GM19240 (cell line): ENCODE results near the gene TDP1.

Experiments used
- DNase-seq: peaks from one replicate; pipeline ENCODE4 v3.0.0; 2011; ENCODE audit warnings: low spot score; ENCODE audit not compliant: insufficient read length

Gene TDP1

DNA sequence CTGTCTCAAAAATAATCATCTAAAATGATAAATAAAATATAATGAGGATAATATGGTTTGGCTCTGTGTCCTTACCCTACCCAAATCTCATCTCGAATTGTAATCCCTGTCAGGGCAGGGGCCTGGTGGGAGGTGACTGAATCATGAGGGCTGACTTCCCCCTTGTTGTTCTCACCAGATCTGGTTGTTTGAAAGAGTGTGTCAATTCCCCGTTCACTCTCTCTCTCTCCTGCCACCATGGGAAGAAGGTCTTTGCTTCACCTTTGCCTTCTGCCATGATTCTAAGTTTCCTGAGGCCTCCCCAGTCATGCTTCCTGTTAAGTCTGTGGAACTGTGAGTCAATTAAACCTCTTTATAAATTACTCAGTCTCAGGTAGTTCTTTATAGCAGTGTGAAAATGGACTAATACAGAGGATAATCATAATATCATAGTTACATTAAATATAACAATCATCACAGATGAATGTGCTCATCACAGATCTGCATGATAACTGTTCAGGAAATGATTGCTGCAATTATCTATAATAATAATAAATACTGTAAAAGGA lies 13.8 kb upstream of the TDP1 start:
- DNase-seq: no peak

DNA sequence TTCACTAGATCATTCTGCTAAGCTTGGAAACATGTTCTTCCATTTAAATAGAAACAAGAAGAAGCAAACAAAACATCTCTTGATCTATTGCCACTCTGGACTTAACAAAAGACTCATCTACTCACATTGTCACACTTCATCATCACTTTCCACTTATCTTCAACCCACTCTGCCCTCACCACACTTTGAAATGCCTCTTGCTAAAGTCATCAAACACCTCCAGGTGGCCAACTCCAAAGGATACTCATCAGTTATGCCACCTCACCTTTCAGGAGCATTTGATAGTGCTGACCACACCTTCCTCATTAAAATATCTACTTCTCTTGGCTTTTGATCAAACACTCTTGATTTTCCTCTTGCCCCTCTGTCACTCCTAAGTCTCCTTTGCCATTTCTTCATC lies 8.4 kb upstream of the TDP1 start:
- no peak for DNase-seq

DNA sequence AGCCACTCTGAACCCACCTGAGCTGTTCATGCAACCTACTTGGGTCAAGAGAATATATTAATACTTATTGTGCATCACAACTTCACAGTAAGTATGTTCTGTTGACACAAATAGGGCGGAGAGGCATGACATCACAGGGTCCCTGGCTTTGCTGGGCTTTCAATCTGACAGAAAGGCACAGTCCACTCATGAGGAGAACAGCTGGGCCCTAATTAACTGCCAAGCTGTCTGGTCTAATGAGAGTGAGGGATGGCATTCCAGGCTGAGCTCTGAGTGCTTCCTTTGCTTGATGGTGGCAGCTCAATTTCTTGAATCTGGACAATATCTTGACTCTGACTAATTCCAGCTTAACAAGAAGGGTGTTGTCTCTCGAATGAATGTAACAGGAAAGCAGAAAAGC lies 3.2 kb upstream of the TDP1 start:
- DNase-seq: no peak

DNA sequence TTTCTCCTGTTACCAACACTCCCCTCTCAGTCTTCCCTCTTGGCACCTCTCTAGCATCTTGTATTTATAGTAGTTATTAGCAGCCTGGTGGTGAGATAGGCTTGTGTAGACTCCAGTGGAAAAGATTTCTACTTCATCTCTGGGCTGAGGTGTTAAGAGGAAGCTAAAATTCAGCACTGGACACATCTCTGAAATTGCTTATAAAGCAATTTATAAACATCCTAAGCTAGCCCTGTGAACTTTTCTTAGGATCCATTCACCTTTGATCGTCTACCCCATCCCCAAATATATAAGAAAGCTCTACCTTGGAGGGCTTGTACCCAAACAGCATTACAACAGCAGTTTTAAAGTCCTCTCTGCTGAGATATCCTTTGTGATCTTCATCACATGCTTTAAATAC lies 2.1 kb upstream of the TDP1 start:
- DNase-seq: no peak

DNA sequence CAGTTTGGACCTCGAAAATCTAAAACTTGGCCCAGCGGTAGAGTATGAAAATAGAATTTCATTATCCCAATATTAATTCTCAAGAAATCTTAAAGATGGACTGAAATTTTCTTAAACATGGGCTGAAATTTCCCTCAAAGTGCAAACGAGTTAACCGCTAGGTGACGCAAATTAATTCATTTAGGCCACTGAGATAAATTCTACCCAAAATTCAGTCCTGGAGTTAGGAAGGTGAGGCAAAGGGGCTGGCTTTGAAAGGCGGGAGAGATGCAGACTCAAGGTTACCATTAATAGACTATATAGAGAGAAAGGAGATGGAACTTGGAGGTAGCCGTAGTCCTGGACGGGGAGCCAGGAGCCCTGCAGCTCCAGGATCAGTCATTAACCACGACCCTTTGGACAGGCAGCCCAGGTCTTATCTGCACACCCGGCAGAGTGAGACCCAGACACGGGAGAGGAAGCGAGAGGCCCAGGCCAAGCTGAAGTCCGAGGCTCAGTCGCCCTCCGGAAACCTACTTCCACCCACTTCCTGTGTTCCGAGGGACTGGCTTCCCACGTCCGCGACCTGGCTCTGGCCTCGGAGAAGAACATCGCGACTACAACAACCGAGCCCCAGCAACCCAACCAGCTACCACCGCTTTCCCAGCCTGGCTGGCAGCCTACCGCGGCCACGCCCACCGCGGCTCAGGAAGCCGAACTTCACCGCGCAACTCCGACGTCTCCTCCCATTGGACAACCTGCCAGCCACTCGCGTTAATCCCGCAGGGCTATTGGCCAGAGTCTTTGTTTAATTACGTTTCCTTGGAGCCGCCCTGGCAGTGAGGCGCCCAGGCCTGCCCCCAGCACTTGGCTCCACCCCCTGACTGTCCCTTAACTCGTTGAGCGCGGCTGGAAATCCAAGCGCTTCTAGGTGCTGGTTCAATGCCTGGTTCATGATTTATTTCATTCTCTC lies 1.4 kb upstream of the TDP1 start, which contains the start of gene EFCAB11:
Gene EFCAB11 (minus strand): TSS at position 661 of the 952 bp plus-strand sequence. CDS start 70 bp downstream, at position 591.
- peak; percentile 74 for DNase-seq

DNA sequence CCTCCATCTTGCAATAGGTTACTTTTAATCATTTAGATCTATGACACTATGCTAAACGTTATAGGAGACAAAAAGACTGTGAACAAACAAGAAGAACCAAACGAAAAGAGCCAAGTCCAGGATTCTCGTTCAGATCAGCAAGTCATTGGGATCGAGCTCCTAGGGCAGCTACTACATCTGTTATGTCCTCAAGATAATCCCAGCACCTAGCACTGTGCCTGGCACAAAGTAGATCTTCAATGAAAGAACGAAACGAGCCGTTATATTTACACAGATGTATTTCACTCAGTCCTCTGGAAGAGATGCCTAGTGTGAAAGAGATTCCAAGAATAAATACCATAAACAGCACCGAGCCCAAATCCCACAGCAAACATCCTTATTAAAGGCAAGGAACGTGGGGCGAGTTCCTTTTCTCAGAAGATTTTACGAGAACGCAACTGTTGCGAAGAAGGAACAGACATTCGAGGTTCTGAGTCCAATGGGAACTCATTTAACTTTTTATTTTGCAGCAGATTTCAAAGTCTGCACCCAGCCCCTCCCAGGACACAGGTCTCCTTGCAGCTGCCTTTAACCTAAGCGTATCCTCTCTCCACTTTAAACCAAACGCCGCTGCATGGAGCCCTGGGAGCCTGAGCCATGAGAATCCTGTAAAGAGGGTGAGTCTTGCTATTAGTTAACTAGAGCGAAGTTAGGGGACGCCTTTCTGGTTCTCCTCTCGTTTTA lies 544 bp upstream of the TDP1 start:
- no peak for DNase-seq

DNA sequence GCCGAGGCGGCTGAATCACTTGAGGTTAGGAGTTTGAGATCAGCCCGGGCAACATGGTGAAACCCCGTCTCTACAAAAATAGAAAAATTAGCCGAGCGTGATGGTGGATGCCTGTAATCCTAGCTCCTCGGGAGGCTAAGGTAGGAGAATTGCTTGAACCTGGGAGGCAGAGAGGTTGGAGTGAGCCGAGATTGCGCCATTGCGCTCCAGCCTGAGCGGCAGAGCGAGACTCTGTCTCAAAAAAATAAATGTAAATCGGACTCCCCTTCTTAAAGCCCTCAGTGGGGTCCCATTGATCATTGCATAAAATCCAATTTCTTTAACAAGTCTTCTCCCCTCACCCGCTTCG lies 908 bp downstream of the TDP1 start:
- DNase-seq: no peak

DNA sequence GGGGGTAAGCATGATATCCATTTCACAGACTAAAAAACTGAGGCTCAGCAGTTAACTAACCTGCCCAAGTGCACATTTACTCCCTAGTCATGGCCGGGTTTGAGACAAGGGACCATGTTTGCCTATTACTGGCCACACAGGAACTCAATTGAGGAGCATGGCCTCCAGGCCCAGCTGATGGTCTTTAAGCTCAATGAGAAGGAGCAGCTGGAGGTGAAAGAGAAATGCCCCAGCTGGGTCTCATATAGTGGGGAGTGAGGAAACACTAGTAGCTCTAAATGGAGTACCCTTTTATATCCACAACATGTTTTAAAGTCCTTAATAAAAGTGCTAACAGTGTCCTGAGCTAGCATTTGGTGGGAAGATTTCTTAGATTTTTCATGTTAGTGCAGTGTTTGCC lies 1.6 kb downstream of the TDP1 start:
- no peak for DNase-seq

DNA sequence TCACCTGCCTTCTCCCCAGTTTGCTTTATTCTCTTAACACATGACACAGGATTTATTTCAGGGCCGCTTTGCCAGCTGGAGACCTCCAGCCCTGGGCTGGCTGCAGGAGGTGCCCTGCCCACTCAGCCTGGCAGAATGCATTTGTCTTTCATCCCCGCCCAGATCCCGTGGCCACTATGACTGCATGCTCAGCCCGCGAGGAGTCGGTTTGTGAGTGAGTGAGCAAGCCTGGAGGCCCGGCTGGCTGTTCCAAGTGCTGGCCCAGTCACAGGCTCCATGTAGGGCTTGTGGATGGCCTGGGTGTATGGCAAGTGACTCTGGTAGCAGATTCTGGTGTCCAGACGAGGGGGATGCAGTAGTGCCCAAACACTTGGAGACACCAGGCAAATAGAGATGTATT lies 2.1 kb downstream of the TDP1 start:
- no peak for DNase-seq

DNA sequence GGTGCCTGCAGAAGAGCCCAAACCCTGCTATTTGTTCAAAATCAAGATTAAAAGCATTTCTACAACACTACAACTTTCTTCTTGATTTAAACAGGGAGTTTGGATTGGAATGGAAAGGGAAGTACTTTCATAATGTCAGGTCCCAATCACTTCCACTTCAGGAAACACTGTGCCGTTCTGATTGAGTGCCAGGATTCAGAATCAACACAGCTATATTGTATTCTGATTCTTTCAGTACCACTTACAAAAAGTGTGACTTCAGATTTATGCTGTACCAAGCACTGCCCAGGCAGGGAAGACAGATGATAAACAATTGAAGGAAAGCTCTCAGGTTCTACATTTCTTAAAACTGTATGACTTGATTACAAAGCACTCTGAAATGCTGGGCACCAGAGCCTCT lies 3.2 kb downstream of the TDP1 start:
- DNase-seq: no peak

DNA sequence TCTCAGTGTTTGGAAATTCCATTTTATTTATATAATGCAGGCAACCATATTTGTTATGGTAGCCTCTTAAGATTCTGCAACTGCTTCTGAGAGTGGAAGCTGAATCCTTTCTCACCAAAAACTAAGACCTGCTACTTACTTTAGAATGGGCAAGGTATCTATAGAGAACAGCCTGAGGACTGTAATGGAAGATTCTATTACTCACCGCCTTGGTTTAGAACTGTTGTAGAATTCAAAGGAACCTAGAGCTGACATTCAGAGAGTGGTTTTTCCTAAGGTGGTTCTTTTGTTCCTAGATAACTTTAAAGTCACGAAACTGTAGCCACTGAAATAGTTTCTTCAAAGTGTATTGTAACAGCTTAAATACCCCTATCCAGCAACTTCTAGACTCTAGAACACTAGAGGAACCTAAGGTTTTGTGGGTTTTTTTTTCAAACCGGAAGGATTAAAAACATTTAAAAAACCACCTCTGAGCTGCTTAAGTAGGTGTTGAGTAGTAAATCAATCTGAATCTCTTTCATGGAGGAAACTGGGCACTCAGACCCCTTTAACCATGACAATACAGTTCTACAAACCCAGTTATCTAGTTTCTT lies 4.2 kb downstream of the TDP1 start:
- no peak for DNase-seq

DNA sequence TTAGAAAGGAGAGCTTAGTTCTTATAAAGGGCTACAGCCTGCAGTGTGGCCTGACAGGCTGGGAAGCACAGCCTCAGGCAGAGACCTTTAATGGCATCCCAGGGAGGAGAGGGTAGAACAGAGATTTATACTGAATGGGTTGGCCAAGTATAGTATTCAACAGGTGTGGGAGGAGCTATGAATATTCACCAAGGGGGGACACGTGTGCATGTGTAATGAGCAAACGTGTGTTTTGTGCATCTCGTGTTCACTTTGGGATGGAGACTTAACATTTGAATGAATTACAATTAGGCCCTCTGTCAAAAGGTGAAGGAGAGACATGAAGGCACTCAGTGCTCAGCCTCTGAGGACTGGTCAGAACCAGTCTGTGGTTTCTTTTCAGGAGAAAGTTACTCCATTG lies 5.2 kb downstream of the TDP1 start:
- DNase-seq: no peak

DNA sequence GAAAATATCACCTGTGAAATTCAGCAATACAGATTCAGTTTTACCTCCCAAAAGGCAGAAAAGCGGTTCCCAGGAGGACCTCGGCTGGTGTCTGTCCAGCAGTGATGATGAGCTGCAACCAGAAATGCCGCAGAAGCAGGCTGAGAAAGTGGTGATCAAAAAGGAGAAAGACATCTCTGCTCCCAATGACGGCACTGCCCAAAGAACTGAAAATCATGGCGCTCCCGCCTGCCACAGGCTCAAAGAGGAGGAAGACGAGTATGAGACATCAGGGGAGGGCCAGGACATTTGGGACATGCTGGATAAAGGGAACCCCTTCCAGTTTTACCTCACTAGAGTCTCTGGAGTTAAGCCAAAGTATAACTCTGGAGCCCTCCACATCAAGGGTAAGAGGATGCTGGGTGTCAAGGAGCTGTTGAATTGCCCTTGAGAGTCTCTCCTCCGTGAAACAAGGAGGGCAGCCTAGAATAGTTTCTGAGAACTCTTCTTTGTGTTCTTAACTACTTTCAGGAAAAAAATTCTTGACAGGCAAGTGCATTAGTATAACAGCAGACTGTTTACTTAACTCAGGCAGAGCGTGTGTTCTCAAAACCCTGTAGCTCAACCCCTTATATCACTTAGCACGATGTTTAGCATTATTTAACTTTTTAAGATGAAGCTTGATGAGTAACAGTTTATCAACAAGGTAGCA lies 7.7 kb downstream of the TDP1 start:
- no peak for DNase-seq

DNA sequence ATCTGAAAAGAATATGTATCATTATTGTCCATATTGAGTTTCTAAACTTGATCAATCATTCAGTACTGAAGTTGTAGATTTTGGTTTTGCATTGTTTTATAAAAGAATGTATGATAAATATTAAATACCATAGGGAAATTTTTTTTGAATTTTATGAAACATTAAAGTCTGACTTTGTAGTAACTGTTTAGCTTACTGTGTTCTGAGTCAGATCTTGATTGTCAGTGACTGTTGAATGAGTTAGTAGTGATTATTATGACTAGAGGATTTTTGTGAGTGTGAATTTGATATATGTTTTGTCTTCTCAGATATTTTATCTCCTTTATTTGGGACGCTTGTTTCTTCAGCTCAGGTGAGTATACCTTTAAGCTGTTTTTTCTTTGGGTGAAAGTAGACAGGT lies 10.1 kb downstream of the TDP1 start:
- no peak for DNase-seq

DNA sequence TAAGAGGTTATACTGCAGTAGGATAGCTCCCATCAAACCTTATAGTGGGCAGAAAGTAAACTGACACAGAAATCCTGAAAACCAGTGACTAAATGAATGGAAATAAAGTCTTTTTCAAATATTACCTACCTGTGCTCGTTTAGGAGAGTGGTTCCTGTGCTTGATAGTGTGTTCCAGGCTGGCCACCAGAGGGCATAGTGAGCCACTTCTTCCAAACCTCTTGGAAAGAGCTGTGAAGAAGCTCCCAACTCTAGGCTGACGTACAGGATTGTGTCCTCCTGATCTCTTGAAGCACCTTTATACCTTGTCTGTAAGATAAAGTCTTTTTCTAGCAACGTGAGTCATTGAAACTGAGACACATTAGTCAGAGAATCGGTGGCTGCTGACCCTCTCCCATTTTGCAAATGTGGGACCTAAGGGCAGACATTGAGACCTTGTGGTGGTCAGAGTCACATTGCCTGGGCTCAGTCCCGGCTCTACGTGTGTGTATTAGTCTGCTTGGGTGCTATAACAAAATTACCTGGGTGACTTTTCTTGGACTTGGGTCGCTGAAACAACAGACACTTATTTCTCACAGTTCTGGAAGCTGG lies 17.6 kb downstream of the TDP1 start:
- DNase-seq: peak; percentile 51

DNA sequence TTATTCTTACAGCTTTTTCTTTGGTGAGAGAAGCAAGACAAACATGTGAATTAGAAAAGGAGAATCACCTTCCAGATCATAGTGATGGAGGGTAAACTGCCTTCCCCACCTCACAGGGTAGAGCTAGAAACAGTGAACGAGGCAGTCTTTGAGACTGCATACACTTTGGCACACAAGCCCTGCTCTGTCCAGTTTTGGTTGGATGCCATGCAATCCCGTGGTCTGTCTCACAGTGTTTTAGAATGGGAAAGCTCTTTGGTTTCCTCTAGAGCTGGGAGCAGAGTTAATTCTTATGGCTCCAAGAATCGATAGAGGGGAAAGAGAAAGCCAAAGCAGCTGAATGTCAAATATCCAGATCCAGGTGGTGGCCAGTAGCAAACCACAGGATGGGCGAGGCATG lies 21.9 kb downstream of the TDP1 start:
- DNase-seq: no peak

DNA sequence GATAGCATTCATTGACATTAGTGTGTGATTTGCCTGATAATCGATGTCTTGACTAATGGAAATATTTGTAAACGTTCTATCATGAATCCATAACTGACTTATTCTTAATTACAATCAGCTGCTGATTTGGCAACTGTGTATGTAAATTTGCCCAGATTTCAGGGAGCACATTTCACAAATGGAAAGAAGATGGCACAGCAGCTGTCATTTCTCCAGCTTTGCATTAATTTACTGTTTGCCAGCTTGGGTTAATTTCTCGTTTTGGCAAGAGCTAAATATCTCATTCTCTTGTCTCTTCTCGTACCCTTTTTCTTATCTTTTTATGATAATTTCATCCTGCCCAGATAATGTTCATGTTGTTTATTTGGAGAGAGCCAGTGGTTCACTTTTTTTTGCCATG lies 22.9 kb downstream of the TDP1 start:
- no peak for DNase-seq

DNA sequence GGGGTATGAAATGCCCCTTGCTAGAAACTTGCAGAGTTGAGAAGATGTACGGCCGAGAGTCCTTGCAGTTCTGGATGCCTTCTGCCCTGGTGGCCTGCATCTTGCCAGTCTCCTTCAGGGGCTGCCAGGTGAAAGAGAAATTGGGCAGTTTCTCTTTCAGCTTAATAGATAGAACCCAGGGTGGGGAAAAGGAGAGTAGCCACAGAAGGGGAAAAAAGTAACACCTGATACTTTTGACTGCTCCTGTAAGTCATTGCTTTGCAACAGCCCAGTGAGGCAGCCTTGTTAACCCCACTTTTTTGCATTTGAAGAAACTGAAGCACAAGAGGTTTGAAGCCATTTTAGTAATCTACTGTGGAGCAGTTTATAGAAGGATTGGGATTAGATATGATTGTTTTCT lies 27.6 kb downstream of the TDP1 start:
- DNase-seq: no peak

DNA sequence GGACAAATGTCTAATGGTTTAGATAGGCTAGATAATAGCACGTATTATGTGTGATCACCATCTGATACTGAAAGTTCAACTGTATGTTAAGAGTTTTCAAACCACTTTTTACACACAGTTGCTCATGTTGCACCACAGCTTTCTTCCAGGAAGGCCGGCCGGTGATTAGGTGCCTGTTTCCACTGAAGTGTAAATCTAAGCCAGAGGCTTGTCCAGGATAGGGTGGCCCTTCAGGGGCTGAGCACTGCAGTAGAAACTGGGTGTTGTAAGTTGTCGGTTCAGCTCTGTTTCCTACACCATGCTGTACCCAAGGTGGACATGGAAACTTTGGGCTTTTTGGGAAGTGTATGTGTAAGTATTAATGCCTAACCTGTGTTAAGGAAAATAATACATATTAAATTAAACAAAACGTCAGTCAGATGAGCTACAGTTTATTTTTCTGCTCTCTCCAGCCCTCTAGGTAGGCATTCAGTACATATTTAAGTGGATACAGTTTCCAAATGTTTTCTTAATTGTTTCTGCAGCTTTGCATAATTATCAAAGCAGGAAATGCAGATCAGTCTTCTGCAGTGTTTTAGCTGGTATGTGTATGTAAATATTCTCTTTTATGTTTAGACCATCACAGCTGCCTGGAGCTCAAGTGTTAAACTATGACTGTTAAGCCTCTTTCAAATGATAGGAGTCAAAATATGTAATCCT lies 30.9 kb downstream of the TDP1 start:
- no peak for DNase-seq

DNA sequence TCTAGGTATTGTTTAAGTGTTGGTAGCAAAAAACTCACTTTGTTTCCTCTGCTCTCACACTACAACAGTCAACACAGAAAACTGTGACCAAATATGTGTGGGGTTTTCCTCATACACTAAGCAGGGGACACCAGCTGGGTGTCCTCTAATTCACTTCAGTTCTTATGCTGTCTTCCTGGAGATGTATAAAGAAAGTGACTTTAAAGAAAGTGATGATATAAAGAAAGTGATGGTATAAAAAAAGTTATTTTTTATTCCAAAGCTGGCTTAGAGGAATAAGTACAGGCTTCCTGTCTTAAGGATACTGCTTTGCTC lies 31.4 kb downstream of the TDP1 start:
- no peak for DNase-seq

DNA sequence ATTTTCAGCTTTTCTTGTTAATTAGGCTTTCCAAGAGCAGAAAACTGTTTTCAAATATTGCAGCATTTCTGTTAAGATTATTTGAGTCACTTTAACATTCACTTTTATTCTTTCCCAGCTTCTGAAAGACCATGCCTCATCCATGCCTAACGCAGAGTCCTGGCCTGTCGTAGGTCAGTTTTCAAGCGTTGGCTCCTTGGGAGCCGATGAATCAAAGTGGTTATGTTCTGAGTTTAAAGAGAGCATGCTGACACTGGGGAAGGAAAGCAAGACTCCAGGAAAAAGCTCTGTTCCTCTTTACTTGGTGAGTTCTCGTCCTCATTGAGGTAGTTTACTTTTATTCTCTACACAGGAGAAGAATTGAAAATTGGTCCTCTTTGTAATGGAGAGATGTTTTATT lies 33.1 kb downstream of the TDP1 start:
- DNase-seq: no peak
